Prostate gland (tissue), 2 donors: Measurements from ENCODE around the gene CHST10.

Experiments
- POLR2A ChIP-seq: fragments of 450-650 bp; IDR thresholded peaks from one replicate; pipeline ENCODE4 v1.6.1; 2016; ENCODE audit warnings: antibody characterized with exemption, mild to moderate bottlenecking
- POLR2AphosphoS5 ChIP-seq: sonication (generic); formaldehyde crosslinking; IDR thresholded peaks from one replicate; pipeline ENCODE4 v1.6.1; 2017; ENCODE audit warnings: antibody characterized with exemption
- TF ChIP-seq, protein P1 (sequence below), 4 experiments: fragments of 200-600 bp in 2 of 4; fragments of 450-650 bp in 2 of 4; sonication (generic) in 2 of 4; IDR thresholded peaks; 1 replicate in 3 of 4; 2 replicates in 1 of 4; pipeline ENCODE4 v1.5.1; 2016 to 2019; ENCODE audit warnings: antibody characterized with exemption in 4 of 4, mild to moderate bottlenecking in 2 of 4, moderate library complexity in 2 of 4

GRCh38 chr2:100403722-100404121 lies 13.7 kb downstream of the CHST10 start:
- TF ChIP-seq POLR2A: no peak
- TF ChIP-seq, protein P1, sequence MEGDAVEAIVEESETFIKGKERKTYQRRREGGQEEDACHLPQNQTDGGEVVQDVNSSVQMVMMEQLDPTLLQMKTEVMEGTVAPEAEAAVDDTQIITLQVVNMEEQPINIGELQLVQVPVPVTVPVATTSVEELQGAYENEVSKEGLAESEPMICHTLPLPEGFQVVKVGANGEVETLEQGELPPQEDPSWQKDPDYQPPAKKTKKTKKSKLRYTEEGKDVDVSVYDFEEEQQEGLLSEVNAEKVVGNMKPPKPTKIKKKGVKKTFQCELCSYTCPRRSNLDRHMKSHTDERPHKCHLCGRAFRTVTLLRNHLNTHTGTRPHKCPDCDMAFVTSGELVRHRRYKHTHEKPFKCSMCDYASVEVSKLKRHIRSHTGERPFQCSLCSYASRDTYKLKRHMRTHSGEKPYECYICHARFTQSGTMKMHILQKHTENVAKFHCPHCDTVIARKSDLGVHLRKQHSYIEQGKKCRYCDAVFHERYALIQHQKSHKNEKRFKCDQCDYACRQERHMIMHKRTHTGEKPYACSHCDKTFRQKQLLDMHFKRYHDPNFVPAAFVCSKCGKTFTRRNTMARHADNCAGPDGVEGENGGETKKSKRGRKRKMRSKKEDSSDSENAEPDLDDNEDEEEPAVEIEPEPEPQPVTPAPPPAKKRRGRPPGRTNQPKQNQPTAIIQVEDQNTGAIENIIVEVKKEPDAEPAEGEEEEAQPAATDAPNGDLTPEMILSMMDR (IDR thresholded peaks at IDR 0.05): no peak
- no peak for TF ChIP-seq POLR2AphosphoS5
